ENCODE measurements around the gene SLC9A8. TPM values are rescaled to one million over a fixed set of nuclear protein-coding genes. Genes with fewer than 3 reads are reported as not detected.

The SLC9A8 gene
- total RNA-seq, 1 donor from 2014 or later: 8.8 TPM

DNA sequence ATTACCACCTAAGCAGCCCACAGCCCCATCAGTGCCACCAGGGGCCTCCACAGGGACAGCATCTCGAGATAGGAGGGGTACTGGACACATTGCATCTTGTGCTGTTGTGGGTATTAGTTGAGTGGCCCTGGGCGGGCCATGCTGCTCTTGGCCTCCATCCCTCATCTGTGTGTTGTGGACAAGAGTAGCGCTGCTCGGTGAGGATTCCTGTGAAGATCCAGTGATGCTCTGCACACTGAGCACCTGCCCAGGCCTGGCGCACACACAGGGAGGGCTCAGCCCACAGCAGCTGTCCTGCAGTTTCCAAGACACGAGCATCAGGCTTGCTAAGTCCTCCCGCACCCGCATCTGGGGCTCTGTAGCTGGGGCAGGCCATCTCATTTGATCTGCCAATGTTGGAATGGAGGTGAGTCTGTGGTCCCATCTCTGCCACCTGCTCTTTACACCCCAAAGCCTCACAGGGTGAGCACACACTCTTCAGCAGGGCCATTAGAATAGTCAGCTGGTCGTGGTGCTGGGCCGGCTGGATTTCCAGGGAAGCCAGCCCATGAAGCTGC, 70.7 kb downstream of the SLC9A8 start:
- no peak overlapping the region for H3K4me3 ChIP-seq
- no peak for DNase-seq (ENCODE audit: extremely low spot score in 2 of 2)
- TF ChIP-seq, protein P1, sequence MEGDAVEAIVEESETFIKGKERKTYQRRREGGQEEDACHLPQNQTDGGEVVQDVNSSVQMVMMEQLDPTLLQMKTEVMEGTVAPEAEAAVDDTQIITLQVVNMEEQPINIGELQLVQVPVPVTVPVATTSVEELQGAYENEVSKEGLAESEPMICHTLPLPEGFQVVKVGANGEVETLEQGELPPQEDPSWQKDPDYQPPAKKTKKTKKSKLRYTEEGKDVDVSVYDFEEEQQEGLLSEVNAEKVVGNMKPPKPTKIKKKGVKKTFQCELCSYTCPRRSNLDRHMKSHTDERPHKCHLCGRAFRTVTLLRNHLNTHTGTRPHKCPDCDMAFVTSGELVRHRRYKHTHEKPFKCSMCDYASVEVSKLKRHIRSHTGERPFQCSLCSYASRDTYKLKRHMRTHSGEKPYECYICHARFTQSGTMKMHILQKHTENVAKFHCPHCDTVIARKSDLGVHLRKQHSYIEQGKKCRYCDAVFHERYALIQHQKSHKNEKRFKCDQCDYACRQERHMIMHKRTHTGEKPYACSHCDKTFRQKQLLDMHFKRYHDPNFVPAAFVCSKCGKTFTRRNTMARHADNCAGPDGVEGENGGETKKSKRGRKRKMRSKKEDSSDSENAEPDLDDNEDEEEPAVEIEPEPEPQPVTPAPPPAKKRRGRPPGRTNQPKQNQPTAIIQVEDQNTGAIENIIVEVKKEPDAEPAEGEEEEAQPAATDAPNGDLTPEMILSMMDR (IDR thresholded peaks at IDR 0.05): no peak
- TF ChIP-seq POLR2A (IDR thresholded peaks at IDR 0.05) (no peak), POLR2AphosphoS5 (IDR thresholded peaks at IDR 0.05; ENCODE audit: insufficient read depth in 1 of 2, low read depth in 1 of 2) (no peak)
- intact Hi-C loops (cut with DNase I): no loop called here
- H3K27me3 ChIP-seq: no peaks in the 10 kb centered on the region
- H3K4me1 ChIP-seq: peaks cover 9% of the 10 kb centered on the region
- no peaks in the 10 kb centered on the region for H3K9me3 ChIP-seq
- no peak overlapping the region for H3K27ac ChIP-seq
- H3K36me3 ChIP-seq: peaks cover 0 to 30% of the 10 kb centered on the region in 2 donors

DNA sequence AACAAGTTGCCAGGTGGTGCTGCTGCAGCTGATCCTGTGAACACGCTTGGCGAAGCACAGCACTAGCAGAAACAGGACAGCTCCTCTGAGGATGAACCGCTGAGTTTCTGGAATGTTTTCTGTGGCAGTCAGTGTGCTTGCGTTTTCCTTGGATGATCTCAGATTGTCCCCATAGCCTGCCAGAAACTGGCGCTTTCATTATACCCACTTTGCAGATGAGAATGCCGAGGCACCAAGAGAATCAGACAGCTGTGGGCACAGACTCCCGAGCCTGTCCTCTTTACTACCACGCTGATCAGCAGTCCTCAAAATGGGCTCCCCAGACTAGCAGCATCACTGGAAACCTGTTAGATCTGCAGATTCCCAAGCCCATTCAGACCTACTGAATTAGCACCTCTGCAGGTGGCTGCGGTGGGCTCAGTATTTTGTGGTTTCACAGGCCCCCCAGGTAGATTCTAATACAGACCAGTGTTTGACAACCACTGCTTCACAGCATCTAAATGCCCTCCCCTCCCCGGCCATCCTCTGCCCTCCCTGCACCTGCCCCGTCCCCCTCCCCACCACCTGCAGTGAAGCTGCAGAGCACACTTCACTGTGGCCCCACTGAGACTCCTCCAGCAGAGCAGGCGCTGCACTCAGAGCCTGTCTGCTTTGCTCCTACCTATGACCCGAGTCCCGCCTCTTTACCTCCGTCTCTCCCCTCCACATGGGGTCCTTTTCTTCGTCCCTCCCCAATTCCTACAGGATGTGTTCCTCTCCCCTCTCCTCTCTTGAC, 73.1 kb downstream of the SLC9A8 start:
- no peak overlapping the region for H3K4me3 ChIP-seq
- TF ChIP-seq POLR2A (IDR thresholded peaks at IDR 0.05) (no peak), POLR2AphosphoS5 (IDR thresholded peaks at IDR 0.05; ENCODE audit: insufficient read depth in 1 of 2, low read depth in 1 of 2) (no peak)
- TF ChIP-seq, protein P1 (IDR thresholded peaks at IDR 0.05): no peak
- DNase-seq (ENCODE audit: extremely low spot score in 2 of 2): no peak
- intact Hi-C loops (cut with DNase I): no loop called here
- H3K9me3 ChIP-seq: no peaks in the 10 kb centered on the region
- peaks cover 0 to 31% of the 10 kb centered on the region in 2 donors for H3K36me3 ChIP-seq
- no peaks in the 10 kb centered on the region for H3K27me3 ChIP-seq
- H3K27ac ChIP-seq: no peak overlapping the region
- H3K4me1 ChIP-seq: peaks cover 12% of the 10 kb centered on the region

DNA sequence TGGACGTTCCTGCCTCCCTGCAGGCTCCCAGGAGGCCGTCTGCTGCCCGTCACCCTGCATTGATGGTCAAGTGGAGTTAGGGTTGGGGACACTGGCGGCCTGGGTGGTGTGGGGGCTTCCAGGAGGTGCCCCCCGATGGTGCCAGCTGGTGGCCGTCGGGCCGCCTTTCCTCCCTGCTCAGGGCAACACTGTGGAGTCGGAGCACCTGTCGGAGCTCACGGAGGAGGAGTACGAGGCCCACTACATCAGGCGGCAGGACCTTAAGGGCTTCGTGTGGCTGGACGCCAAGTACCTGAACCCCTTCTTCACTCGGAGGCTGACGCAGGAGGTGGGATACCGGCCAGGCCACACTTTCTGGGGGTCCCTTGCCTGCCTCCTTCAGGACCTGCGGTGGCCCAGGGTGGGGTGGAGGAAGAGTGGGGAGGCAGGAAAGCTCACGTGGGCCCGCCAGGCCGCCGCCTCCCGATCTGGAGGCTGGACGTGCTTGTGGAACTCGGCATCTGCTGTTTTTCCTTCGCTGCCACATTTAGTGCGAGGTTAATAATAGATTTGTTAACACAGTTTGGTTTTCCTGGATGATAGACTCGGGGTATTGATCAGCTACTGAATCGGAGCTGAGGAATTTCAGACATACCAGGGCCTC, 74.1 kb downstream of the SLC9A8 start:
- TF ChIP-seq POLR2AphosphoS5 (IDR thresholded peaks at IDR 0.05; ENCODE audit: insufficient read depth in 1 of 2, low read depth in 1 of 2) (no peak), POLR2A (IDR thresholded peaks at IDR 0.05) (no peak)
- TF ChIP-seq, protein P1 (IDR thresholded peaks at IDR 0.05): no peak
- peaks cover 12% of the 10 kb centered on the region for H3K4me1 ChIP-seq
- no peaks in the 10 kb centered on the region for H3K27me3 ChIP-seq
- DNase-seq (ENCODE audit: extremely low spot score in 2 of 2): no peak
- no peak overlapping the region for H3K4me3 ChIP-seq
- peak overlapping the region; percentile 3 for H3K27ac ChIP-seq
- no peaks in the 10 kb centered on the region for H3K9me3 ChIP-seq
- intact Hi-C loops (cut with DNase I): no loop called here
- H3K36me3 ChIP-seq: peaks cover 0 to 31% of the 10 kb centered on the region in 2 donors

DNA sequence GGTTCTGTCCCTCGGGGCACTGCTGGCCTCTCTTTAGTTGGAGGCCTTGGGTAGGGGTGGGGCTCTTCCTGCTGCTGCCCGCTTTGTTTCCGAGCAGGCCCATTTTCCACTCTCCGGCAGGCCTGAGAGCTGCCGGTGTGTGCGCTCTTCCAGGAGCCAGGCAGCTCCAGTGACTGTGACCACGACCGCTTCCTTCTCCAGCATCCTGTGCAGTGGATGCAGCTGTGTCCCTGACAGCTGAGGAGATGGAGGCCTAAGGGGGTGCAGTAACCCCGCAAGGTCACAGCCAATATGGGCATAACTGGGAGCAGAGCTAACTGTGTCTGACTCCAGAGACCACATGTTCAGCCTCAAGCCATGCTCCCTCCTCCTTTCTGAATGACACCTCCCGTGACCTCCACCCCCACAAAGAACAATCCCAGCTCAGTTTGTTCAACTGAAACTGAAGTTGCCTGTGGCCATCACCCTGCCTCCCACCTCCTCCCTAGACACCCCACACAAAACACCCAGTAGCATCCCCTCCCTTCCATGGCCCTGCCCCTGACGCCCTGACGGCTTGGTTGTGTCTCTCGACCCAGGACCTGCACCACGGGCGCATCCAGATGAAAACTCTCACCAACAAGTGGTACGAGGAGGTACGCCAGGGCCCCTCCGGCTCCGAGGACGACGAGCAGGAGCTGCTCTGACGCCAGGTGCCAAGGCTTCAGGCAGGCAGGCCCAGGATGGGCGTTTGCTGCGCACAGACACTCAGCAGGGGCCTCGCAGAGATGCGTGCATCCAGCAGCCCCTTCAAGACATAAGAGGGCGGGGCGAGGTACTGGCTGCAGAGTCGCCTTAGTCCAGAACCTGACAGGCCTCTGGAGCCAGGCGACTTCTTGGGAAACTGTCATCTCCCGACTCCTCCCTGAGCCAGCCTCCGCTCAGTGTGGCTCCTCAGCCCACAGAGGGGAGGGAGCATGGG, 74.9 kb downstream of the SLC9A8 start:
- Histone ChIP-seq H3K27me3 (no peaks in the 10 kb centered on the region), H3K4me3 (no peak overlapping the region), H3K9me3 (no peaks in the 10 kb centered on the region), H3K27ac (peak overlapping the region; percentile 3), H3K4me1 (peaks cover 12% of the 10 kb centered on the region), H3K36me3 (peaks cover 0 to 31% of the 10 kb centered on the region in 2 donors)
- DNase-seq (ENCODE audit: extremely low spot score in 2 of 2): no peak
- TF ChIP-seq, protein P1 (IDR thresholded peaks at IDR 0.05): no peak
- TF ChIP-seq POLR2AphosphoS5 (IDR thresholded peaks at IDR 0.05; ENCODE audit: insufficient read depth in 1 of 2, low read depth in 1 of 2): no peak
- TF ChIP-seq POLR2A (IDR thresholded peaks at IDR 0.05): no peak
- intact Hi-C loops (cut with DNase I): no loop called here

Data from vagina (tissue), 2 donors.